ENCODE results near the gene ZBTB6. TPM values are rescaled to one million over a fixed set of nuclear protein-coding genes. Genes with fewer than 3 reads are reported as not detected.

Gene ZBTB6
- total and polyA plus RNA-seq, 9 of the 15 experiments (the other 6 are each of a cell fraction or from before 2014, with no cell fraction given), result 1.4 to 7.2 (median 5.3) TPM

DNA sequence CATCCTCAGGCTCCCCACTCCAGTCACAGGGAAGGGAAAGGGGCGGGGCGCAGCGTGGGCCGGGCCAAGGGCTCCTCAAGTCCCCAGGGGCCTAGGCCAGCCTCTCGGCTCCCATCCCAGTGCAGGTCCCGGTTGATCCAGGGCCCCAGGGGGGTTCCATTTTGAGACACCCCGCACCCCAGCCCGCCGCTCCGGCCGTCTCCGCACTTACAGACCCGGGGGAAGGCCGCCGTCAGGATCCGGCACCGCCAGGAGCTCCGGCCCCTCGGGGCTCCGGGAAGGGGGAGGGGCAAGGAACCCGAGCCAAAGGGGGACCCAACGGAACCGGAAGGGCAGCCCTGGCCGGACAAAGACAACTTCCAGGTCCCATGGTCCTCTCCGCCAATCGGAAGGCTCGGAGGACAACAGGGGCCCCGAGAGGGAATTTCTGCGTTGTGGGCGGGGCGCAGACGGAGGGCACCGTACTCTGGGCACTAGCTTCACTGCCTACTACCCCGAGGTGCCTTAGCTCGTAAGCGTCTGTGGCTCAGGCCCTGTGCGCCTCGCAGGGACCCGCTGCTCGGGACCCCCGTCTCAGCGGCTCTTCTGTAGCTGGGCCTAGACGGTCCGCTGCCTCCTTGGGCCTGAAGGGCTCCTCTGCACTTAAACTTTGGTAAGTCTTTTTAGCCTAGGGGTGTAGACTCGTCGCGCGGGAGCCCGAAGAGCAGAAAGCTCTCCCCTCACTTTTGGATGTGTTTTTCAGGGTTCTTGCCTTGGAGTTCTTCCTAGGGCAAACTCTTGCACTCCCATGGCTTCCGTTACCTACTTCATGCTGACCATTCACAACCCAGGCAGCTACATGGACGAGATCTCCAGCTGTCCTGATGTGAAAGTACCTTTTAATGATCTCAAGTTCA lies 18.4 kb upstream of the ZBTB6 start, which contains the start of gene ZBTB26 (continued):
- TF ChIP-seq, protein P1, sequence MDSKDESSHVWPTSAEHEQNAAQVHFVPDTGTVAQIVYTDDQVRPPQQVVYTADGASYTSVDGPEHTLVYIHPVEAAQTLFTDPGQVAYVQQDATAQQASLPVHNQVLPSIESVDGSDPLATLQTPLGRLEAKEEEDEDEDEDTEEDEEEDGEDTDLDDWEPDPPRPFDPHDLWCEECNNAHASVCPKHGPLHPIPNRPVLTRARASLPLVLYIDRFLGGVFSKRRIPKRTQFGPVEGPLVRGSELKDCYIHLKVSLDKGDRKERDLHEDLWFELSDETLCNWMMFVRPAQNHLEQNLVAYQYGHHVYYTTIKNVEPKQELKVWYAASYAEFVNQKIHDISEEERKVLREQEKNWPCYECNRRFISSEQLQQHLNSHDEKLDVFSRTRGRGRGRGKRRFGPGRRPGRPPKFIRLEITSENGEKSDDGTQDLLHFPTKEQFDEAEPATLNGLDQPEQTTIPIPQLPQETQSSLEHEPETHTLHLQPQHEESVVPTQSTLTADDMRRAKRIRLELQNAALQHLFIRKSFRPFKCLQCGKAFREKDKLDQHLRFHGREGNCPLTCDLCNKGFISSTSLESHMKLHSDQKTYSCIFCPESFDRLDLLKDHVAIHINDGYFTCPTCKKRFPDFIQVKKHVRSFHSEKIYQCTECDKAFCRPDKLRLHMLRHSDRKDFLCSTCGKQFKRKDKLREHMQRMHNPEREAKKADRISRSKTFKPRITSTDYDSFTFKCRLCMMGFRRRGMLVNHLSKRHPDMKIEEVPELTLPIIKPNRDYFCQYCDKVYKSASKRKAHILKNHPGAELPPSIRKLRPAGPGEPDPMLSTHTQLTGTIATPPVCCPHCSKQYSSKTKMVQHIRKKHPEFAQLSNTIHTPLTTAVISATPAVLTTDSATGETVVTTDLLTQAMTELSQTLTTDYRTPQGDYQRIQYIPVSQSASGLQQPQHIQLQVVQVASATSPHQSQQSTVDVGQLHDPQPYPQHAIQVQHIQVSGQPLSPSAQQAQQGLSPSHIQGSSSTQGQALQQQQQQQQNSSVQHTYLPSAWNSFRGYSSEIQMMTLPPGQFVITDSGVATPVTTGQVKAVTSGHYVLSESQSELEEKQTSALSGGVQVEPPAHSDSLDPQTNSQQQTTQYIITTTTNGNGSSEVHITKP (IDR thresholded peaks at IDR 0.05; ENCODE audit: partially characterized antibody), result peak; percentile 36
- TF ChIP-seq MEF2A (IDR thresholded peaks at IDR 0.05; ENCODE audit: control insufficient read depth, low read depth, low read length) (no peak), KAT7 (CRISPR knock-in tag; IDR thresholded peaks at IDR 0.05; ENCODE audit: borderline replicate concordance) (no peak), NFATC3 (IDR thresholded peaks at IDR 0.05) (no peak), GABPA (tag; conservative IDR thresholded peaks at IDR 0.05; ENCODE audit: low read depth) (peak; percentile 98), CHCHD3 (CRISPR knock-in tag; IDR thresholded peaks at IDR 0.05) (no peak), RBM25 (IDR thresholded peaks at IDR 0.05; ENCODE audit: low read depth, low read length, severe bottlenecking) (no peak), RHOXF2B (CRISPR knock-in tag; conservative IDR thresholded peaks at IDR 0.05) (no peak), SLC30A9 (CRISPR knock-in tag; IDR thresholded peaks at IDR 0.05) (no peak), ZNF197 (CRISPR knock-in tag; IDR thresholded peaks at IDR 0.05; ENCODE audit: low read depth) (no peak), MAFF (IDR thresholded peaks at IDR 0.05; ENCODE audit: low read length) (no peak), MYBL2 (IDR thresholded peaks at IDR 0.05; ENCODE audit: low read depth) (no peak), MYBL2 (CRISPR knock-in tag; IDR thresholded peaks at IDR 0.05; ENCODE audit: borderline replicate concordance) (no peak), KLF10 (CRISPR knock-in tag; IDR thresholded peaks at IDR 0.05) (no peak), KLF13 (tag; IDR thresholded peaks at IDR 0.05; ENCODE audit: borderline replicate concordance, low read depth) (peak; percentile 74), LARP7 (IDR thresholded peaks at IDR 0.05) (0 out of 2 replicates have a peak, but pooled peaks have one; percentile 7), CBX8 (IDR thresholded peaks at IDR 0.05; ENCODE audit: borderline replicate concordance, extremely low read depth, low read depth, low read length, poor library complexity, severe bottlenecking) (no peak), OTX1 (CRISPR knock-in tag; IDR thresholded peaks at IDR 0.05) (no peak), U2AF2 (optimal IDR thresholded peaks at IDR 0.05; ENCODE audit: low read depth, low read length) (no peak), TAF9B (IDR thresholded peaks at IDR 0.05; ENCODE audit: partially characterized antibody) (peak; percentile 40), XRCC5 (IDR thresholded peaks at IDR 0.05; ENCODE audit: low read depth, low read length) (no peak; the same call in 1 of the 2 replicates), FOXJ3 (CRISPR knock-in tag; IDR thresholded peaks at IDR 0.05) (no peak)
- TF ChIP-seq, protein P2, sequence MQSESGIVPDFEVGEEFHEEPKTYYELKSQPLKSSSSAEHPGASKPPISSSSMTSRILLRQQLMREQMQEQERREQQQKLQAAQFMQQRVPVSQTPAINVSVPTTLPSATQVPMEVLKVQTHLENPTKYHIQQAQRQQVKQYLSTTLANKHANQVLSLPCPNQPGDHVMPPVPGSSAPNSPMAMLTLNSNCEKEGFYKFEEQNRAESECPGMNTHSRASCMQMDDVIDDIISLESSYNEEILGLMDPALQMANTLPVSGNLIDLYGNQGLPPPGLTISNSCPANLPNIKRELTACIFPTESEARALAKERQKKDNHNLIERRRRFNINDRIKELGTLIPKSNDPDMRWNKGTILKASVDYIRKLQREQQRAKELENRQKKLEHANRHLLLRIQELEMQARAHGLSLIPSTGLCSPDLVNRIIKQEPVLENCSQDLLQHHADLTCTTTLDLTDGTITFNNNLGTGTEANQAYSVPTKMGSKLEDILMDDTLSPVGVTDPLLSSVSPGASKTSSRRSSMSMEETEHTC (IDR thresholded peaks at IDR 0.05), result no peak
